ENCODE data around the gene CPTP. TPM values are rescaled to one million over a fixed set of nuclear protein-coding genes. Genes with fewer than 3 reads are reported as not detected.

CPTP gene
- total RNA-seq, 2 donors from 2014 or later: 35.6 to 64.1 TPM

DNA sequence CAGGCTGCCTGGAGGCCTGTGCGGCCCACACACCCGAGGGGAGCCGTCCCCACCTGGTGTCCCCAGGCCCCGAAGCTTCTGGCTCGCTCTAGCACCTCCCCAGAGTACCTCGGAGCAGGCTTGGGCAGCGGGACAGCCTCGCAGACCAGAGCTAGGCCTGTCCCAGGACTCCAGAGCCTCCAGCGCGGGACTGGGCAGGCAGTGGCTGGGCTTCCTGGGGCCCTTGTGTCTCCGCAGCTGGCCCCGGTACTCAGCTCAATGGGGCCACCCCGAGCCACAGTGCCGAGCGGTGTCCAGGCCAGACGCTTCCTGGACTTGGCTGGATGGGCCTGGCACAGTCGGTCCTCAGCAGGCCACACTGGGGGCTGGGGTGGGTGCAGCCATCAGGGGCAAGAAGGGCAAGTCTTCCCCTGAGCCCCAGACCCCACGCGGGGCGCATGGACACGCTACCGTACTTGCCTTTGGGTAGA is 39.5 kb upstream of the CPTP start:
- Histone ChIP-seq H3K36me3 (no peaks in the 10 kb centered on the region), H3K4me1 (peaks cover 0 to 9% of the 10 kb centered on the region in 2 donors), H3K27me3 (peaks cover 0 to 8% of the 10 kb centered on the region in 2 donors), H3K4me3 (no peak overlapping the region), H3K9me3 (no peaks in the 10 kb centered on the region), H3K27ac (no peak overlapping the region)
- TF ChIP-seq, protein P1, sequence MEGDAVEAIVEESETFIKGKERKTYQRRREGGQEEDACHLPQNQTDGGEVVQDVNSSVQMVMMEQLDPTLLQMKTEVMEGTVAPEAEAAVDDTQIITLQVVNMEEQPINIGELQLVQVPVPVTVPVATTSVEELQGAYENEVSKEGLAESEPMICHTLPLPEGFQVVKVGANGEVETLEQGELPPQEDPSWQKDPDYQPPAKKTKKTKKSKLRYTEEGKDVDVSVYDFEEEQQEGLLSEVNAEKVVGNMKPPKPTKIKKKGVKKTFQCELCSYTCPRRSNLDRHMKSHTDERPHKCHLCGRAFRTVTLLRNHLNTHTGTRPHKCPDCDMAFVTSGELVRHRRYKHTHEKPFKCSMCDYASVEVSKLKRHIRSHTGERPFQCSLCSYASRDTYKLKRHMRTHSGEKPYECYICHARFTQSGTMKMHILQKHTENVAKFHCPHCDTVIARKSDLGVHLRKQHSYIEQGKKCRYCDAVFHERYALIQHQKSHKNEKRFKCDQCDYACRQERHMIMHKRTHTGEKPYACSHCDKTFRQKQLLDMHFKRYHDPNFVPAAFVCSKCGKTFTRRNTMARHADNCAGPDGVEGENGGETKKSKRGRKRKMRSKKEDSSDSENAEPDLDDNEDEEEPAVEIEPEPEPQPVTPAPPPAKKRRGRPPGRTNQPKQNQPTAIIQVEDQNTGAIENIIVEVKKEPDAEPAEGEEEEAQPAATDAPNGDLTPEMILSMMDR (IDR thresholded peaks at IDR 0.05): no peak
- no peak for DNase-seq (ENCODE audit: low spot score)

DNA sequence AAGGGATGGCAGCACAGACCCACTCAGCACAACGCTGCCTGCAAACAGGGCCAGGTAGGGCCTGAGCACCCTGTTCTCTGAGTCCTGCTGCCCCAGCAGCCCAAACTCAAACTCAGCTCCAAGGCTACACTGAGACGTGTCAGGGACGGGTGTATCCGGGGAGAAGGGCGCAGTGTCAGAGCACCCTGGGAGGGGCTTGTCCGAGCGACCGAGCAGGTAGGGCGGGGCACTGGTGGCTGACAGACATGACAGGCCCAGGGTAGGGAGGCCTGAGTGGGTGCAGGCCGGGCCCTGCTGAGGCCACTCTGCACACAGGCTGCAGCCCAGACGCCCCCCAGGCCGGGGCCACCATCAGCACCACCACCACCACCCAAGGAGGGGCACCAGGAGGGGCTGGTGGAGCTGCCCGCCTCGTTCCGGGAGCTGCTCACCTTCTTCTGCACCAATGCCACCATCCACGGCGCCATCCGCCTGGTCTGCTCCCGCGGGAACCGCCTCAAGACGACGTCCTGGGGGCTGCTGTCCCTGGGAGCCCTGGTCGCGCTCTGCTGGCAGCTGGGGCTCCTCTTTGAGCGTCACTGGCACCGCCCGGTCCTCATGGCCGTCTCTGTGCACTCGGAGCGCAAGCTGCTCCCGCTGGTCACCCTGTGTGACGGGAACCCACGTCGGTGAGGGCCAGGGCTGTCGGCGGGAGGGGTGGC is 38.8 kb upstream of the CPTP start:
- H3K36me3 ChIP-seq: no peaks in the 10 kb centered on the region
- no peak overlapping the region for H3K4me3 ChIP-seq
- no peak overlapping the region for H3K27ac ChIP-seq
- TF ChIP-seq, protein P1 (IDR thresholded peaks at IDR 0.05): no peak
- peaks cover 0 to 8% of the 10 kb centered on the region in 2 donors for H3K27me3 ChIP-seq
- no peaks in the 10 kb centered on the region for H3K9me3 ChIP-seq
- peaks cover 0 to 14% of the 10 kb centered on the region in 2 donors for H3K4me1 ChIP-seq
- DNase-seq (ENCODE audit: low spot score): no peak

DNA sequence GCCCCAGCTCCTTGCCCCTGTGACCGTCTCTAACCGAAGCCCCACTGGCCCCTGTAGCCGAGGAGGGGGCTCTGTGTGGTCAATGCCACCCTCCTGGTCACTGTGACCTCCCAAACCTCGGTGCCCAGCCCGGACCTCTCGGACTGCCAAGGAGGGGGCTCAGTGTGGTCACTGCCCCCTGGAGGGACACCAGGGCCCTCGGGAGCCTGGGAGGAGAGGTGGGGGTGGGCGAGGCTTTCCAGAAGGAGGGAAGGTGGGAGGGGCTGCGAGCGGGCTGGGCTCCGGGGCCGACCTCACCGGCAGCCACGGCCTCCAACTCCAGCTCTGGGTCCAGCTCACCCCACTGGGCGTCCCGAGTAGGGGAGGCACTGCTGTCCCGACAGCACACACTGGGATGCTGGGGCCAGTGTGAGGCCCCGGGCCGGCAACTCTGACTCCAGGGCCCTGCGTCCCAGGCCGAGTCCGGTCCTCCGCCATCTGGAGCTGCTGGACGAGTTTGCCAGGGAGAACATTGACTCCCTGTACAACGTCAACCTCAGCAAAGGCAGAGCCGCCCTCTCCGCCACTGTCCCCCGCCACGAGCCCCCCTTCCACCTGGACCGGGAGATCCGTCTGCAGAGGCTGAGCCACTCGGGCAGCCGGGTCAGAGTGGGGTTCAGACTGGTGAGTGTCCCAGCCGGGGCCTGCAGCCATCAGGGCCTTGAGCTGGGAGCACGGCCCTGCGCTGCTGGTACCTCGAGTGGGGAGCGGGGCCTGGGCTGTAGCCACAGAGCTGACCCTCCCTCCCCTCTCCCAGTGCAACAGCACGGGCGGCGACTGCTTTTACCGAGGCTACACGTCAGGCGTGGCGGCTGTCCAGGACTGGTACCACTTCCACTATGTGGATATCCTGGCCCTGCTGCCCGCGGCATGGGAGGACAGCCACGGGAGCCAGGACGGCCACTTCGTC is 38.0 kb upstream of the CPTP start:
- H3K4me1 ChIP-seq: peaks cover 0 to 20% of the 10 kb centered on the region in 2 donors
- H3K27ac ChIP-seq: no peak overlapping the region
- H3K36me3 ChIP-seq: no peaks in the 10 kb centered on the region
- no peaks in the 10 kb centered on the region for H3K9me3 ChIP-seq
- DNase-seq (ENCODE audit: low spot score): no peak
- peaks cover 0 to 8% of the 10 kb centered on the region in 2 donors for H3K27me3 ChIP-seq
- TF ChIP-seq, protein P1 (IDR thresholded peaks at IDR 0.05): no peak
- H3K4me3 ChIP-seq: no peak overlapping the region

DNA sequence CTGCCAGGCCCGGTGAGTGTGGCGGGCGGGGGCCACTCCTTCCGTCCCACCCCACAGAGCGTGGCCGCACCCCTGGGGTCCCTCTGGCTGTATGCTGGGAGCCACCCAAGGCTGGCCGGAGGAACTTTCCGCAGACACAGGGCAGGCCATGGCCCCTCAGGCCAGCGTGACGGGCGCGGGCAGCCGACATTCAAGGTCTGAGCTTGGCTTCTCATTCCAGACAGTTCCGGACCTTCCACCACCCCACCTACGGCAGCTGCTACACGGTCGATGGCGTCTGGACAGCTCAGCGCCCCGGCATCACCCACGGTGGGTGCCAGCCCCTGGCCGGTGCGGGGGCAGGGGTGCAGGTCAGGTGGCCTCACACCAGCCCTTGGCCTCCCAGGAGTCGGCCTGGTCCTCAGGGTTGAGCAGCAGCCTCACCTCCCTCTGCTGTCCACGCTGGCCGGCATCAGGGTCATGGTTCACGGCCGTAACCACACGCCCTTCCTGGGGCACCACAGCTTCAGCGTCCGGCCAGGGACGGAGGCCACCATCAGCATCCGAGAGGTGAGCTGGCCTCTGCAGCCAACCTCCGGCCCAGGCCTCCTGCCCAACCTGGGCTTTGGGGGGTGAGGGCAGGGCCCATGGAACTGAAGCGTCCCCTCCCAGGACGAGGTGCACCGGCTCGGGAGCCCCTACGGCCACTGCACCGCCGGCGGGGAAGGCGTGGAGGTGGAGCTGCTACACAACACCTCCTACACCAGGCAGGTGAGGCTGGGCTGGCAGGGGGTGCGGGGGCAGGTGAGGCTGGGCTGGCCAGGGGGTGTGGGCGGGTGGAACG is 37.1 kb upstream of the CPTP start:
- H3K9me3 ChIP-seq: no peaks in the 10 kb centered on the region
- H3K27ac ChIP-seq: no peak overlapping the region
- H3K4me1 ChIP-seq: peaks cover 0 to 15% of the 10 kb centered on the region in 2 donors
- TF ChIP-seq, protein P1 (IDR thresholded peaks at IDR 0.05): no peak
- no peaks in the 10 kb centered on the region for H3K36me3 ChIP-seq
- no peak for DNase-seq (ENCODE audit: low spot score)
- H3K4me3 ChIP-seq: no peak overlapping the region
- peaks cover 0 to 8% of the 10 kb centered on the region in 2 donors for H3K27me3 ChIP-seq

DNA sequence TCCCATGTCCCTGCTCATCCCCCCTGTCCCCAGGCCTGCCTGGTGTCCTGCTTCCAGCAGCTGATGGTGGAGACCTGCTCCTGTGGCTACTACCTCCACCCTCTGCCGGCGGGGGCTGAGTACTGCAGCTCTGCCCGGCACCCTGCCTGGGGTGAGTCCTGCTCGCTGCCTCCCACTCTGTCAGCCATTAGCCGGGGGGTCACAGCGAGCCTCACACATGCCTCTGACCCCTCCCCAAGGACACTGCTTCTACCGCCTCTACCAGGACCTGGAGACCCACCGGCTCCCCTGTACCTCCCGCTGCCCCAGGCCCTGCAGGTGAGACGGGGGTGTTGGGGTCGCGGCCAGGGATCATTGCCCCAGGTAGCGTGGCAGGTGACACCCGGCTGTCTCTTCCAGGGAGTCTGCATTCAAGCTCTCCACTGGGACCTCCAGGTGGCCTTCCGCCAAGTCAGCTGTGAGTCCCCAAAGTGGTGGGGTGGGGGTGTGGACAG is 34.3 kb upstream of the CPTP start:
- Histone ChIP-seq H3K36me3 (no peaks in the 10 kb centered on the region), H3K27ac (no peak overlapping the region), H3K4me3 (no peak overlapping the region), H3K27me3 (peaks cover 0 to 8% of the 10 kb centered on the region in 2 donors), H3K9me3 (no peaks in the 10 kb centered on the region), H3K4me1 (peaks cover 0 to 15% of the 10 kb centered on the region in 2 donors)
- no peak for DNase-seq (ENCODE audit: low spot score)
- TF ChIP-seq, protein P1 (IDR thresholded peaks at IDR 0.05): peak; percentile 32 to 73

Data from right atrium auricular region (tissue), 2 donors.